Measurements from ENCODE around the gene MAML1.

Gene MAML1

GRCh38 chr5:179798771-179799643, 66.4 kb downstream of the MAML1 start:
- peaks cover 17% of the 10 kb centered on the region for H3K36me3 Mint-ChIP-seq (ENCODE audit: low read depth)
- H3K4me1 Mint-ChIP-seq (ENCODE audit: low read depth): peaks cover 21% of the 10 kb centered on the region
- no peaks in the 10 kb centered on the region for H3K27me3 Mint-ChIP-seq (ENCODE audit: low read depth)
- H3K27ac Mint-ChIP-seq: no peak overlapping the region
- H3K4me3 Mint-ChIP-seq: no peak overlapping the region
- no peaks in the 10 kb centered on the region for H3K9me3 Mint-ChIP-seq

GRCh38 chr5:179799644-179799973, 67.0 kb downstream of the MAML1 start:
- Mint-ChIP-seq H3K27me3 (ENCODE audit: low read depth) (no peaks in the 10 kb centered on the region), H3K27ac (no peak overlapping the region), H3K4me1 (ENCODE audit: low read depth) (peaks cover 23% of the 10 kb centered on the region), H3K9me3 (no peaks in the 10 kb centered on the region), H3K36me3 (ENCODE audit: low read depth) (peaks cover 17% of the 10 kb centered on the region), H3K4me3 (no peak overlapping the region)

GRCh38 chr5:179800071-179800695, 67.6 kb downstream of the MAML1 start:
- Mint-ChIP-seq H3K27ac (no peak overlapping the region), H3K36me3 (ENCODE audit: low read depth) (peaks cover 17% of the 10 kb centered on the region), H3K27me3 (ENCODE audit: low read depth) (no peaks in the 10 kb centered on the region)

GRCh38 chr5:179800696-179801201, 68.1 kb downstream of the MAML1 start:
- H3K9me3 Mint-ChIP-seq: no peaks in the 10 kb centered on the region
- no peaks in the 10 kb centered on the region for H3K27me3 Mint-ChIP-seq (ENCODE audit: low read depth)
- no peak overlapping the region for H3K4me3 Mint-ChIP-seq
- no peak overlapping the region for H3K27ac Mint-ChIP-seq
- H3K36me3 Mint-ChIP-seq (ENCODE audit: low read depth): peaks cover 17% of the 10 kb centered on the region
- peaks cover 30% of the 10 kb centered on the region for H3K4me1 Mint-ChIP-seq (ENCODE audit: low read depth)

More at GRCh38 chr5:179800071-179800695, 67.6 kb downstream of the MAML1 start:
- Mint-ChIP-seq H3K4me1 (ENCODE audit: low read depth) (peaks cover 27% of the 10 kb centered on the region), H3K4me3 (no peak overlapping the region), H3K9me3 (no peaks in the 10 kb centered on the region)

- Mint-ChIP-seq H3K36me3 (ENCODE audit: low read depth) (peaks cover 17% of the 10 kb centered on the region), H3K9me3 (no peaks in the 10 kb centered on the region), H3K4me3 (peak overlapping the region; percentile 9), H3K4me1 (ENCODE audit: low read depth) (peaks cover 30% of the 10 kb centered on the region), H3K27ac (peak overlapping the region; percentile 32), H3K27me3 (ENCODE audit: low read depth) (no peaks in the 10 kb centered on the region)
Measured at GRCh38 chr5:179801304-179802206, 68.9 kb downstream of the MAML1 start.

- Mint-ChIP-seq H3K4me3 (no peak overlapping the region), H3K27me3 (ENCODE audit: low read depth) (no peaks in the 10 kb centered on the region), H3K4me1 (ENCODE audit: low read depth) (peaks cover 26% of the 10 kb centered on the region), H3K9me3 (no peaks in the 10 kb centered on the region), H3K36me3 (ENCODE audit: low read depth) (peaks cover 12% of the 10 kb centered on the region), H3K27ac (no peak overlapping the region)
Measured at GRCh38 chr5:179802207-179802883, 69.7 kb downstream of the MAML1 start.

- Mint-ChIP-seq H3K4me1 (ENCODE audit: low read depth) (peaks cover 27% of the 10 kb centered on the region), H3K27me3 (ENCODE audit: low read depth) (no peaks in the 10 kb centered on the region), H3K4me3 (no peak overlapping the region), H3K9me3 (no peaks in the 10 kb centered on the region), H3K27ac (no peak overlapping the region), H3K36me3 (ENCODE audit: low read depth) (peaks cover 11% of the 10 kb centered on the region)
Measured at GRCh38 chr5:179802950-179803562, 70.4 kb downstream of the MAML1 start.

GRCh38 chr5:179803651-179804554, 71.3 kb downstream of the MAML1 start:
- Mint-ChIP-seq H3K9me3 (no peaks in the 10 kb centered on the region), H3K36me3 (ENCODE audit: low read depth) (peaks cover 11% of the 10 kb centered on the region), H3K4me3 (peak overlapping the region; percentile 85), H3K27me3 (ENCODE audit: low read depth) (no peaks in the 10 kb centered on the region), H3K4me1 (ENCODE audit: low read depth) (peaks cover 27% of the 10 kb centered on the region), H3K27ac (peak overlapping the region; percentile 64)

- Mint-ChIP-seq H3K27ac (no peak overlapping the region), H3K27me3 (ENCODE audit: low read depth) (no peaks in the 10 kb centered on the region), H3K9me3 (no peaks in the 10 kb centered on the region), H3K36me3 (ENCODE audit: low read depth) (peaks cover 7% of the 10 kb centered on the region), H3K4me1 (ENCODE audit: low read depth) (peaks cover 26% of the 10 kb centered on the region), H3K4me3 (peak overlapping the region; percentile 85)
Measured at GRCh38 chr5:179804555-179804947, 71.9 kb downstream of the MAML1 start.

GRCh38 chr5:179805070-179805528, 72.5 kb downstream of the MAML1 start:
- peaks cover 3% of the 10 kb centered on the region for H3K36me3 Mint-ChIP-seq (ENCODE audit: low read depth)
- no peaks in the 10 kb centered on the region for H3K9me3 Mint-ChIP-seq
- H3K4me3 Mint-ChIP-seq: peak overlapping the region; percentile 85
- peaks cover 26% of the 10 kb centered on the region for H3K4me1 Mint-ChIP-seq (ENCODE audit: low read depth)
- H3K27me3 Mint-ChIP-seq (ENCODE audit: low read depth): no peaks in the 10 kb centered on the region
- peak overlapping the region; percentile 84 for H3K27ac Mint-ChIP-seq

- no peaks in the 10 kb centered on the region for H3K27me3 Mint-ChIP-seq (ENCODE audit: low read depth)
- H3K4me1 Mint-ChIP-seq (ENCODE audit: low read depth): peaks cover 26% of the 10 kb centered on the region
- no peaks in the 10 kb centered on the region for H3K9me3 Mint-ChIP-seq
- H3K4me3 Mint-ChIP-seq: peak overlapping the region; percentile 85
- peak overlapping the region; percentile 84 for H3K27ac Mint-ChIP-seq
- H3K36me3 Mint-ChIP-seq (ENCODE audit: low read depth): peaks cover 3% of the 10 kb centered on the region
Measured at GRCh38 chr5:179805529-179806249, 73.1 kb downstream of the MAML1 start.

- Mint-ChIP-seq H3K36me3 (ENCODE audit: low read depth) (peaks cover 3% of the 10 kb centered on the region), H3K9me3 (no peaks in the 10 kb centered on the region), H3K4me3 (peak within 1 kb of the TSS; percentile 83), H3K27ac (peak within 1 kb of the TSS; percentile 77), H3K4me1 (ENCODE audit: low read depth) (peaks cover 26% of the 10 kb centered on the region), H3K27me3 (ENCODE audit: low read depth) (no peaks in the 10 kb centered on the region)
Measured at GRCh38 chr5:179806250-179807048, 73.8 kb downstream of the MAML1 start, which contains the start of gene MGAT4B. TSS of gene MGAT4B (minus strand) at chr5:179806866. CDS start at chr5:179806583, 283 bp downstream.
